IMR-90 (cell line): ENCODE results near the gene RSBN1. TPM values are rescaled to one million over a fixed set of nuclear protein-coding genes. Genes with fewer than 3 reads are reported as not detected.

ENCODE experiments used
- ATAC-seq: fragments of 200-7000 bp; cut with Tn5 transposase; 2 replicates; pipeline ENCODE4 v1.9.1; 2020; ENCODE audit warnings: low read depth, mild to moderate bottlenecking, moderate library complexity
- BruUV-seq: library from RNA; stranded (reverse); fragments of 400-500 nt; replicated peaks from 2 replicates; lab custom pipeline; 2021; lab: Mats Ljungman, UMichigan
- CTCF ChIA-PET: fragments of 300-600 bp; formaldehyde crosslinking; extraction: SDS; loops from one replicate; lab custom pipeline; 2021; ENCODE audit warnings: antibody characterized with exemption; lab: Yijun Ruan, JAX
- POLR2A ChIA-PET: fragments of 300-600 bp; sonication (Branson Sonifier 250); formaldehyde crosslinking; loops from one replicate; lab custom pipeline; 2022; ENCODE audit warnings: antibody characterized with exemption; ENCODE audit not compliant: unreplicated experiment; lab: Charles Lee
- DNase-seq: peaks from one replicate; pipeline ENCODE4 v3.0.0; 2013
- H2AFZ ChIP-seq: replicated peaks from 2 replicates; pipeline ENCODE3; 2013; ENCODE audit warnings: low read length, mild to moderate bottlenecking; ENCODE audit not compliant: poor library complexity
- H2AK5ac ChIP-seq: 2 replicates; pipeline ENCODE4 v1.6.1; 2013; ENCODE audit warnings: low read depth, low read length, inconsistent platforms
- H2AK9ac ChIP-seq: replicated peaks from 2 replicates; pipeline ENCODE3; 2013; ENCODE audit warnings: mild to moderate bottlenecking, low read depth, low read length, moderate library complexity; ENCODE audit not compliant: poor library complexity
- H2BK120ac ChIP-seq: 2 replicates; pipeline ENCODE4 v1.6.1; 2013; ENCODE audit warnings: low read depth, low read length, inconsistent platforms
- H2BK15ac ChIP-seq: 3 replicates; pipeline ENCODE4 v1.6.1; 2013; ENCODE audit warnings: low read depth, low read length, inconsistent platforms
- H2BK20ac ChIP-seq: 2 replicates; pipeline ENCODE4 v1.6.1; 2013; ENCODE audit warnings: low read depth, mild to moderate bottlenecking, inconsistent platforms, low read length, moderate library complexity
- H2BK5ac ChIP-seq: 2 replicates; pipeline ENCODE4 v1.6.1; 2013; ENCODE audit warnings: mild to moderate bottlenecking, low read depth, low read length, inconsistent platforms; ENCODE audit not compliant: poor library complexity, severe bottlenecking
- H3K14ac ChIP-seq: replicated peaks from 2 replicates; pipeline ENCODE4 v1.6.1; 2013; ENCODE audit warnings: low read depth, low read length, inconsistent platforms
- H3K18ac ChIP-seq: 2 replicates; pipeline ENCODE4 v1.6.1; 2013; ENCODE audit warnings: low read depth, low read length, control low read depth
- H3K23ac ChIP-seq: 2 replicates; pipeline ENCODE4 v1.6.1; 2013; ENCODE audit warnings: low read depth, low read length, inconsistent platforms
- H3K27ac ChIP-seq: 2 replicates; pipeline ENCODE4 v1.5.1; 2013; ENCODE audit warnings: mild to moderate bottlenecking, control low read depth, low read length; ENCODE audit not compliant: insufficient read depth
- H3K27me3 ChIP-seq: 2 replicates; pipeline ENCODE4 v1.6.1; 2013; ENCODE audit warnings: low read length; ENCODE audit not compliant: control insufficient read depth, insufficient read depth
- H3K36me3 ChIP-seq: 2 replicates; pipeline ENCODE4 v1.6.1; 2013; ENCODE audit warnings: low read length, mixed read lengths; ENCODE audit not compliant: control insufficient read depth, insufficient read depth
- H3K4ac ChIP-seq: 2 replicates; pipeline ENCODE4 v1.6.1; 2013; ENCODE audit warnings: low read depth, low read length, inconsistent platforms
- H3K4me1 ChIP-seq: 2 replicates; pipeline ENCODE4 v1.6.1; 2013; ENCODE audit warnings: low read length, mixed read lengths; ENCODE audit not compliant: control insufficient read depth, insufficient read depth
- H3K4me2 ChIP-seq: 2 replicates; pipeline ENCODE4 v1.6.1; 2013; ENCODE audit warnings: low read depth, mild to moderate bottlenecking, control low read depth, low read length, moderate library complexity
- H3K4me3 ChIP-seq: 2 replicates; pipeline ENCODE4 v1.5.1; 2013; ENCODE audit warnings: low read depth, mild to moderate bottlenecking, control low read depth, low read length, moderate library complexity; ENCODE audit not compliant: insufficient read depth
- H3K56ac ChIP-seq: 2 replicates; pipeline ENCODE4 v1.6.1; 2013; ENCODE audit warnings: low read length, inconsistent platforms; ENCODE audit not compliant: insufficient read depth; ENCODE audit errors: extremely low read depth
- H3K79me1 ChIP-seq, 2 experiments: 2 replicates each; pipeline ENCODE4 v1.6.1; 2013; ENCODE audit warnings: low read length in 2 of 2, inconsistent platforms in 1 of 2, low read depth in 1 of 2
- H3K9ac ChIP-seq: 2 replicates; pipeline ENCODE4 v1.6.1; 2013; ENCODE audit warnings: low read depth, low read length, control low read depth
- H3K9me1 ChIP-seq: 2 replicates; pipeline ENCODE4 v1.6.1; 2013; ENCODE audit warnings: low read length, inconsistent platforms; ENCODE audit not compliant: insufficient read depth
- H3K9me3 ChIP-seq: 2 replicates; pipeline ENCODE4 v1.6.1; 2013; ENCODE audit warnings: low read length; ENCODE audit not compliant: control insufficient read depth, insufficient read depth
- H4K20me1 ChIP-seq: 2 replicates; pipeline ENCODE4 v1.6.1; 2013; ENCODE audit warnings: low read length, inconsistent platforms; ENCODE audit not compliant: insufficient read depth
- H4K5ac ChIP-seq: 2 replicates; pipeline ENCODE4 v1.6.1; 2013; ENCODE audit warnings: mild to moderate bottlenecking, low read depth, low read length, control low read depth
- H4K8ac ChIP-seq, 2 experiments: 2 replicates each; pipeline ENCODE4 v1.6.1; 2013; ENCODE audit warnings: low read depth in 2 of 2, low read length in 2 of 2, control low read depth in 1 of 2, inconsistent platforms in 1 of 2
- H4K91ac ChIP-seq: 2 replicates; pipeline ENCODE4 v1.6.1; 2013; ENCODE audit warnings: low read depth, low read length, inconsistent platforms; ENCODE audit not compliant: insufficient read depth
- CTCF ChIP-seq: conservative IDR thresholded peaks from 2 replicates; pipeline ENCODE4 v1.5.1; 2012; ENCODE audit warnings: mild to moderate bottlenecking, low read depth, low read length, improper control_type of control experiment
- MXI1 ChIP-seq: IDR thresholded peaks from 2 replicates; pipeline ENCODE4 v1.6.1; 2012; ENCODE audit warnings: low read depth, mild to moderate bottlenecking, low read length, moderate library complexity, borderline replicate concordance
- NFE2L2 ChIP-seq: fragments of 150-350 bp; IDR thresholded peaks from 2 replicates; pipeline ENCODE4 v1.6.1; 2016; ENCODE audit warnings: low read depth, mild to moderate bottlenecking, low read length
- RCOR1 ChIP-seq: IDR thresholded peaks from 2 replicates; pipeline ENCODE4 v1.6.1; 2012; ENCODE audit warnings: mild to moderate bottlenecking, low read length, improper control_type of control experiment; ENCODE audit not compliant: insufficient replicate concordance
- RFX5 ChIP-seq: IDR thresholded peaks from 2 replicates; pipeline ENCODE4 v1.8.0; 2012; ENCODE audit warnings: low read depth, mild to moderate bottlenecking, low read length, moderate library complexity
- WGBS, 2 experiments: methylation state at CpG; one replicate each; pipeline versions ENCODE4 v1.1.5 to v1.1.7; 2013; ENCODE audit warnings: missing lambda C conversion rate in 2 of 2; ENCODE audit not compliant: insufficient read length in 1 of 2; ENCODE audit errors: extremely low coverage in 2 of 2; 5-methylcytosine and 5-hydroxymethylcytosine counted together
- dilution Hi-C: fragments of 300-500 bp; cut with HindIII; formaldehyde crosslinking; loops from one replicate; pipeline ENCODE4 v1.14.3; 2018; ENCODE audit warnings: low sequenced_read_pairs; ENCODE audit not compliant: unreplicated experiment
- in situ Hi-C: fragments of 300-500 bp; cut with MboI; formaldehyde crosslinking; loops from 3 replicates; pipeline ENCODE4 v1.14.3; 2019; ENCODE audit warnings: low sequenced_read_pairs, inconsistent platforms, mixed read lengths
- intact Hi-C: fragments of 100-400 bp; cut with micrococcal nuclease; formaldehyde crosslinking; loops from 2 replicates; pipeline ENCODE4 v1.10.0; 2022
- polyA plus RNA-seq, 3 experiments: library from polyadenylated mRNA; depleted of rRNA; stranded (reverse); fragments of >200 nt; gene quantifications; 2 replicates each; pipeline ENCODE4 v1.2.3, GENCODE V29; 2012; ENCODE audit warnings: low replicate concordance in 1 of 3
- total RNA-seq: library from RNA; depleted of rRNA; stranded (reverse); fragments of >200 nt; gene quantifications from 2 replicates; pipeline ENCODE4 v1.2.3, GENCODE V29; 2012
- TF ChIP-seq, protein P1 (sequence below): fragments of 150-350 bp; IDR thresholded peaks from 2 replicates; pipeline ENCODE4 v1.6.1; 2017; ENCODE audit warnings: mild to moderate bottlenecking, antibody characterized with exemption, low read length, low read depth

Gene RSBN1
- total and polyA plus RNA-seq, 2 of the 4 experiments (the other 2 are of a cell fraction), result 5.3 to 11.7 TPM

- no peak overlapping the region for H3K56ac ChIP-seq
Observed at GRCh38 chr1:113861641-113862040, 49.4 kb upstream of the RSBN1 start.

More at GRCh38 chr1:113861641-113862040, 49.4 kb upstream of the RSBN1 start:
- no peaks in the 10 kb centered on the region for H3K36me3 ChIP-seq
- CTCF ChIA-PET, result no interaction called here
- no peaks in the 10 kb centered on the region for H4K20me1 ChIP-seq
- H3K9me1 ChIP-seq, result no peaks in the 10 kb centered on the region
- H3K27ac ChIP-seq, result peak overlapping the region; percentile 13; the same call in 1 of the 2 replicates
- 83% methylated on average over 1 of the region's 5 CpGs; no CpG with 5 or more reads in 1 of the 2 experiments for WGBS, 2 experiments
- POLR2A ChIA-PET, result no interaction called here
- no peak overlapping the region for H3K23ac ChIP-seq
- no peaks in the 10 kb centered on the region for H3K27me3 ChIP-seq
- ATAC-seq (no peak), DNase-seq (no peak)
- no TSS peak for BruUV-seq
- H3K9me3 ChIP-seq, result no peaks in the 10 kb centered on the region
- no peak overlapping the region for H3K4me3 ChIP-seq
- no peak overlapping the region; the same call in 1 of the 2 replicates for H3K4ac ChIP-seq
- peak overlapping the region; percentile 63 for H4K5ac ChIP-seq
- H3K79me1 ChIP-seq, result no peaks in the 10 kb centered on the region
- peak overlapping the region; percentile 98; the same call in 1 of the 2 replicates for H2BK120ac ChIP-seq
- H3K14ac ChIP-seq, result no peak overlapping the region; the same call in 1 of the 2 replicates
- in situ Hi-C loops (loop anchor here (25.0 kb wide), 1 partner anchor 426 kb away; no protein-coding TSS in a partner anchor), dilution Hi-C loops (no loop called here), intact Hi-C loops (no loop called here)
- peak overlapping the region; percentile 28 to 61; a peak in 2 of 4 replicates for H4K8ac ChIP-seq
- no peak overlapping the region for H2AK9ac ChIP-seq
- H3K4me2 ChIP-seq, result no peak overlapping the region
- peak overlapping the region; percentile 43 for H2BK5ac ChIP-seq
- H2BK20ac ChIP-seq, result peak overlapping the region; percentile 94; the same call in 1 of the 2 replicates
- TF ChIP-seq RCOR1, result no peak
- no peak for TF ChIP-seq RFX5
- no peak for TF ChIP-seq NFE2L2
- TF ChIP-seq, protein P1, sequence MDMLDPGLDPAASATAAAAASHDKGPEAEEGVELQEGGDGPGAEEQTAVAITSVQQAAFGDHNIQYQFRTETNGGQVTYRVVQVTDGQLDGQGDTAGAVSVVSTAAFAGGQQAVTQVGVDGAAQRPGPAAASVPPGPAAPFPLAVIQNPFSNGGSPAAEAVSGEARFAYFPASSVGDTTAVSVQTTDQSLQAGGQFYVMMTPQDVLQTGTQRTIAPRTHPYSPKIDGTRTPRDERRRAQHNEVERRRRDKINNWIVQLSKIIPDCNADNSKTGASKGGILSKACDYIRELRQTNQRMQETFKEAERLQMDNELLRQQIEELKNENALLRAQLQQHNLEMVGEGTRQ, result no peak
- TF ChIP-seq MXI1, result no peak
- TF ChIP-seq CTCF, result no peak
- no peak overlapping the region for H2AFZ ChIP-seq
- H3K4me1 ChIP-seq, result peaks cover 10% of the 10 kb centered on the region
- peak overlapping the region; percentile 38 for H2AK5ac ChIP-seq
- H3K18ac ChIP-seq, result peak overlapping the region; percentile 86
- H4K91ac ChIP-seq, result peak overlapping the region; percentile 8; the same call in 1 of the 2 replicates
- peak overlapping the region; percentile 29; the same call in 2 of the 3 replicates for H2BK15ac ChIP-seq
- H3K9ac ChIP-seq, result no peak overlapping the region
